Stromal cell of bone marrow (primary cell): ENCODE data around the gene ATOH1.

Experiments used
- DNase-seq: peaks from one replicate; pipeline ENCODE4 v3.0.0-alpha.2; 2012; ENCODE audit warnings: low read depth

The ATOH1 gene

DNA sequence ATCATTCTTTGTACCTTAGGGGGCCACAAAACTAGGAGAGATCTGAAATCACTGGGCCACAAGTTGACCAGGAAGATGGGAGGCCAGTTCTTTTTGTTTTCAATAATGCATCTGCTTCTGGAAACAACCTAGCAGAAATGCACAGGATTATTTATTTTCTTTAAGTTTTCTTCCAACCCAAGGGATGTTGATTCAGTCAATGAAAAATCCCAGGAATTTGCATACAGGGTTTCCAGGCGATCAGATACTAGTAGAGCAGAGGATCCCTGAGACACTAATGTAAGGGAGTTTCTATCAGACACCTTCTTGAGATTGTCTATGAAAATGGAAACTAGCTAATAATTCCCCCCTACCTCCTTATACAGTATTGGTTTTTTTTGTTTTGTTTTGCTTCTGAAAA is 7.4 kb downstream of the ATOH1 start:
- no peak for DNase-seq

DNA sequence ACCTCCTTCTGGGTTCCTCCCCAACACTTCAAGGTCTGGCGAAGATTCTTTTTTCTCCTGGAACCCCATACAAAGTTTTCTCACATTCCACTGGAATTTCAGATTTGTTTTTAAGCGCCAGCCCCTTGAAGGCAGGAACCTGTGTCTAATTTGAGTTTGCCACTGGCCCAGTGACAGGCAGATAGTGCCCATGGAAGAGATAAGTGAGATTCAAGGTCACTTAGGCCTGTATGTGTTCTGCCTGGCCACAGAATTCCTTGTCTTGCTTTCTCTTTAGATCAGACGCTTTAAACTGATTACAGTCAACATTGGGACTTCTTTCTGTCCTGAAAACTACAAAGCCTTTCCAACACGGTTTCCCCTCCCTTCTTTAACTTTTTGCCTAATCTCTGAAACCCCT is 11.2 kb downstream of the ATOH1 start:
- DNase-seq = no peak

DNA sequence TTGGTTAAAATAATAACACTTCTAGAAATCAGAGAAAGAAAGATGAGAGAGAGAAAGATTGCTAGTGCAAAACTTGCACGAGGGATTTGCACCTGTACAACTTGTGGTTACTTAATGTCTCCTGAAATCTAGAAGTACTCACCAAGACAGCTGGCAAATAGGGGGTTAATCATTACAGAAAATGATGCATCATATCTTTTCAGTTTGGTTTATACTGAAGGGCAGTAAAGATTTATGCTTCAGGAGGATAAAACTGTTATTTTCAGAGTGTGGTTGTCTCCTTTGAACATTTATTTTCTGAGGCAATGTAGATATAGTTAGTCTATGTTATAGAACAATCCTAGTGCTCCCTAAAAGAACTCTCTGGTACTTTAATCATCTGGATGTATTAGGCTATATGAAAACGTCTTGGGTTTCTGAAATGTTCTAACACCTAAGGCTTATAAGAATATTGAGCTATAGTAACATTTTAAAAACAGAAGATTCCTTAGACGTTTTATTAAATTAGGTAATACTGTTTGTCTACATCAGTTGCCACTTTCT is 13.3 kb downstream of the ATOH1 start:
- no peak for DNase-seq

DNA sequence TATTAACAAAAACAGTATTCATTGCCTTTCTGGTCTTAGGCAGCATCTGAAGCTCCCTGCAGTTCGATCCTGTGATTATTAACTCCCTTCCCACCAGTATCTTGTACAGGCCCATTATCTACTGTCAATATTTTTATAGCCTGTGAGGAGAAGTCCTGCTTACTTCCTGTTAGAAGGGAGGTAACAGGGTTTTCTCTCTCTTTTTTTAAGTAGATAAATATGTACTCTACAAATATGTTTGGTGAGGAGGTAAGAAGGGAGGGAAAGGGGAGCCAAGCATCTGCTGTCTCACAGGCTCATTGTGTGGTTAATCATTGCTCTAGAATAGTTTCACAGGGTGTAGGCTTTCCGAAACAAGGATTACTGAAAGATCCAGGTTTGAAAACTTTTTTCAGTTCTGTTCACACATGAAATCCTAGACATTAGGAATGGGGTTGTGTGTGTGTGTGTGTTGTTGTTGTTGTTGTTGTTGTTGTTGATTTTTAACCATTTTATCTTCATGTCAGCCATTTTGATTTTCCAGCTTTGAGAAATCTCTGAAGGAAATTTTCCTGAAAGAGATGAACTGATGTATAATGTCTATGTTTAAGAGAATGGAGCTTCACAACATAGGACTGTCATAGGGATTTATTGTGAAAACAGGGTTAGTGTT is 14.2 kb downstream of the ATOH1 start:
- DNase-seq = no peak

DNA sequence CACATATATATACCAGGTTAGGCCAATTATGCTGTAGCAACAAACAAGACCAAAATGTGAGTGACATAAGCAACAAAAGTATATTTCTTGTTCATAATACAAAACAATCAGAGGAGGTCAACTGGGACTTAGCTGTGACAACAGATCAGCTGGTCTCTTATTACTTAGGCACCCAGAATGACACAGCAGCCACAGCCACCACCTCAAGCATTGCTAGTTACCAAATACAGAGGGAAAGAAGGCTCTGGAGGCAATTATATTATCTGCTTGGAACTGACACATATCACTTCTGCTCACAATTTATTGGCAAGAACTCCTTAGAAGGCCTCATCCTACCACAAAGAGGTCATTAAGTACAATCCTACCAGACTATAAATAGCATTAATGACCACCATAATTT is 15.2 kb downstream of the ATOH1 start:
- DNase-seq = no peak

DNA sequence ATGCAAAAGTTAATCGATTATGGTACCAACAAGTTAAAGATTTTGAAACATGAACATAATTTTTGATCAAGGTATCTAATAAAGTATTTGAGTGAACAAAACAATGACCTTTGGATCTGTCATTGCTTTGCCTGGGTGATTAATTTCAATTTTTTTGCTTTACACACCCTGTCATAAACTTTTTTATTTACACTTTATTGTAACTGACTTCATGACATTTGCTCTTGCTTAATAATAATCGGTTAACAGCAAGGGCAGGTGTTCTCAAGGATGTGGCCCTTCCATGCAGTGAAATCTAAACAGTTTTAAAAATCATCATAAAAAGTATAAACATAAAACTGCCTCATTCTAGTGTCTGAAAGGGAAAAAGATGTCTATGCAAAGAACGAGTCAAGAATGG is 24.1 kb downstream of the ATOH1 start:
- DNase-seq = no peak

DNA sequence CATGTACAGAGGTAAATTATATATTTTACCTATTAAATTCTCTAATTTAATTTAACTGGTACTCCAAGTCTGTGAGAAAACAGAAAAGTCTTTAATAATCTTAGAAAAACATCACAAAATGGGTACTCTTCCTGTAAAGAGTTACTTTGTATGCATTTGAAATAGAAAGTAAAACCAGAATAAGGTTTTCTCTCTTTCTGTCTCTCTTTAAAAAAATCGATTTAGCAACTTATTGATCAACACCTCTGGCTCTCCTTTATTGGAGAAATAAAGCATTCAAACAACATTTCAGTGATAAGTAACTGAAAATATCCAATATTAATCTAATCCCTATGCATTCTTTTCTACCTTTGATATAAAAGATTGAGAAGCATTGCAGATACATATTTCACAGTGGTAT is 27.4 kb downstream of the ATOH1 start:
- DNase-seq = no peak

DNA sequence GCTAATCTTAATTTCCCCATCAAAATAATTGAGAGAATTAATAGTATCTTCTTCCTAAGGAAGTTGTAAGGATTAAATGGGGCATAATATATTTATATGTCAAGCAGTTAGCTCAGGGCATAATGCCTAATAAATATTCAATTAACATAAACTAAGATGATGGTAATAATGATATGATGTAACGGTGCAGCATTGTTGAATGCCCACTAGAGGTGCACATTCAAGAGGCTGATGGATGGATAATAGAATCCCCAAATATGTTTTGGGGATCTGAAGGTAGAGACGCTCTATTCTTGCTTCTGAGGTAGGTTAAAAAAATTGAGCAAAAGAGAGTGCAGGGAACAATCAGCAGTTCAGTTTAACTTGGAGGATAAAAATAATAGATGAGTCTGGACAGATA is 37.1 kb downstream of the ATOH1 start:
- DNase-seq = no peak

DNA sequence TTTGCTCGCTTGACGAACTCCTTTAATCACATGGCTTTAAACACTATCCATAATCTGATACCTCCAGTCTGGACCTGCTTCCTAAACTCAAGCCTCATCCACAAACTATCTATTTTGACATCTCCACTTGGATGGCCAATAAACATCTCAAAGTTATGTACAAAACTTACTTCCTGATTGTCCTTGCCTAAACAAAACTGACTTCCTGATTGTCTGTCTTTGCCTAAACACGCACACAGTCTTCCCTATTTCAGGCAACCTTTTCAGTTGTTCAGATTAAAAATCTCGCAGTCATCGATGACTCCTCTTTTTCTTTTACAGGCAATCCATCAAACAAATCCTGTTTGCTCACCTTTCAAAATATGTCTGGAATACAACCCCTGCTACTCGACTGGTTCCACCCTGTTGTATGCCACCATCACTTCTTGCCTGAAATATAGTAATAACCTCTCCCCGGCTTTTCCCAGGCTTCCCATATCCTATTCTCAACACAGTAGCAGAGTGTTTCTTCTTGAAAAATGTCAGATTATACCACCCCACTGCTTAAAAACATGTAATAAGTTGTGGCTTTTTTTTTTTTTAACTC is 39.0 kb downstream of the ATOH1 start:
- DNase-seq = no peak

DNA sequence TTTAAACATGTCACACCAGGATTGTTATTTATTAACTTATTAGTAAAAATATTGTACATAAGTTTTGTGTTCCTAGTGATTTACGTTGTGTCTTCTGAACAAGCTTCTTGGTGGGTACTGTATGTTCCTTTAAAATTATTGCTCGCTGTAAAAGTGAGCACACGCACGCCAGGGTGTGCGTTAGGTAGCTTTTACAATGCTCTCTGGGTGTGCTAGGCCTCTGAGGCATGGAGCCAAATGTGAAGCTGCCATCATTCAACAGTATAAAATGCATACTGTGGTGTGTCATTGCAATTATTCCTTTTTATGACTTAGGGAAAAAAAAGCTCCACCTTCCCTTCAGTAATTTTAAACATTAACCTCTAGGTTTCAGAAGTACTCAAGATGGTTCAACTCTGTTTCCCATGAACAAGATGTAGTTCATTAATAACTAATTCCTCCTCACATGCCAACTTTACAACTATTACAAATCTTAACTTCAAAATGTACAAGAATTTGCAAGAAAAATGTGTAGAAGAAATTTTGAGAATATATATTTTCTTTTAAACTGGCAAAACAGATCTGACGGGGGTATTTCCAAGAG is 42.4 kb downstream of the ATOH1 start:
- DNase-seq = no peak

DNA sequence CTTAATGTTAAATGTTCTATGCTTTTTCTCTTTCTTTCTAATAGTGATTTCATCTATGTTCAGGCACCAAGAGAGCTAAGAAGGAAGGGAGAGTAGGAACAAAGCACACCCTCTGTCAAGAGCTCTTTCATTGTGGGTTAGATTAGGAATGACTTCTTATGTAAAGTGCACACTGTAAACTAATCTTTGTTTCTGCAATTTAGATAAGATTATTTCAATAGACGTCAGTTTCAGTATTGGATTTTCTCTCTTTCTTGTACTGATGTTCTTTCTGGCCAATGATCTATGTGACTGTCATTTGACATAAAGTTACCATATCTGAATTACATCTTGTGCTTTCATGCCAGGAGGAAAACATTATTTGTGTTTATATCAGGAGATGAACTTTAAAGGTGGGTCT is 48.2 kb downstream of the ATOH1 start:
- no peak for DNase-seq

DNA sequence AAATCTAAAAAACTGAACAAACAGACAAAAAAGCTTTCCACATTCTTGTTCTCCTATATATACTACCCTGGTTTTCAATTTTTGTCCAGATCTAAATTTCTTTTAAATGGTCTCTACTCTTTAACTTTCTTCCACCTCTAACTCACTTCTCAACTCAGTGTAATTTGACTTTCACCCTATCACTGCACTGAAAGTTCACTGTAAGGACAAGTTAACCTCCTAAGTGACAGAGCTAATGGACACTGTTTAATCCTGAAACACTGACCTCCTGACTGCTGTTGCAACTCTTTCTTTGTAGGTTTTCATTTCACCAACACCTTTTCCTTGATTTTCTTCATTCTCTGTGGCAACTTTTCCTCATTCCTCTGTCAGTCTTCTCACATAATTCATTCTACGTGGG is 50.0 kb downstream of the ATOH1 start:
- no peak for DNase-seq

DNA sequence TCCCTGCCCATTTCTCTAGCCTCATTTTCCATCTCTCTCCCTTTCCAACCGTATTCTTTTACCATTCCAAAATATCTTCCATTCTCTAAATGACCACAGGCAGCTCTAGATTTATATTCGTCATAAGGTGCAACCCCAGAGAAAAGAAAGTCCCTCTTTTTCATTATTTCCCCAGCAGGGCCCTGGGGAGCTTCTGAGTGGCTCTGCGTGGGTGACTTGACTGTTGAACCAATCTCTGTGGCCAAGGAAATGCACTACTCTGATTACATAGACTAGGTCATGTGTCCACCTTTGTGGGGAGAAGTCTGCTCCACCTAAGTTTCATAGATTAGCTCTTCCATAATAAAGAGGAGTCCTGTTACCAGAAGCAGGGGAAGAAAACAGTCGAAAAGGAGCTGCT is 51.4 kb downstream of the ATOH1 start:
- no peak for DNase-seq
